ENCODE measurements around the gene SPTLC2. TPM values are rescaled to one million over a fixed set of nuclear protein-coding genes. Genes with fewer than 3 reads are reported as not detected.

Gene SPTLC2
- total RNA-seq, 1 experiment from 2014 or later, result 44.7 TPM

GRCh38 chr14:77554816-77555599 is 61.4 kb downstream of the SPTLC2 start:
- DNase-seq (ENCODE audit: low read depth, low spot score) (no peak), ATAC-seq (no peak)
- no peak overlapping the region for H3K4me3 ChIP-seq (replicated peaks in 1 of 2; ENCODE audit: low read depth in 1 of 2, low read length in 2 of 2)
- no peak overlapping the region for H2AFZ ChIP-seq (ENCODE audit: low read depth, low read length, poor library complexity, severe bottlenecking)
- H3K4me2 ChIP-seq (ENCODE audit: low read length), result no peak overlapping the region
- H3K9ac ChIP-seq (ENCODE audit: low read length), result no peak overlapping the region
- POLR2A ChIA-PET, result no interaction called here
- no peaks in the 10 kb centered on the region for H3K9me2 ChIP-seq (ENCODE audit: insufficient read depth)
- CTCF ChIA-PET, result no interaction called here
- RAD21 ChIA-PET (ENCODE audit: low non-redundant PET in 1 of 2, low total read pairs in 2 of 2, uncharacterized antibody in 2 of 2, unreplicated experiment in 2 of 2), result no interaction called here
- no peaks in the 10 kb centered on the region for H3K4me1 ChIP-seq (ENCODE audit: control insufficient read depth in 1 of 2, insufficient read depth in 2 of 2, low read length in 2 of 2)
- no peaks in the 10 kb centered on the region; the same call in 1 of the 2 replicates for H3K79me2 ChIP-seq (ENCODE audit: insufficient read depth, low read length)
- no TSS peak for BruUV-seq (replicated peaks)
- H3K9me3 ChIP-seq (ENCODE audit: control insufficient read depth in 1 of 2, insufficient read depth in 1 of 2, low read depth in 1 of 2, low read length in 2 of 2), result no peaks in the 10 kb centered on the region
- H3K27me3 ChIP-seq (ENCODE audit: insufficient read depth, low read length), result no peaks in the 10 kb centered on the region
- no peaks in the 10 kb centered on the region for H4K20me1 ChIP-seq (ENCODE audit: insufficient read depth)
- H3K27ac ChIP-seq (ENCODE audit: low read depth, low read length), result no peak overlapping the region
- peaks cover 10 to 13% of the 10 kb centered on the region in 2 experiments for H3K36me3 ChIP-seq (ENCODE audit: control insufficient read depth in 1 of 2, insufficient read depth in 2 of 2, low read length in 2 of 2)
- intact Hi-C loops (cut with micrococcal nuclease), result no loop called here
- TF ChIP-seq EZH2phosphoT487 (IDR thresholded peaks at IDR 0.05; ENCODE audit: borderline replicate concordance) (no peak), JUND (IDR thresholded peaks at IDR 0.05) (no peak)

GRCh38 chr14:77554207-77554606 is 62.2 kb downstream of the SPTLC2 start:
- Histone ChIP-seq H3K4me1 (ENCODE audit: control insufficient read depth in 1 of 2, insufficient read depth in 2 of 2, low read length in 2 of 2) (no peaks in the 10 kb centered on the region), H3K27ac (ENCODE audit: low read depth, low read length) (no peak overlapping the region), H3K79me2 (ENCODE audit: insufficient read depth, low read length) (no peaks in the 10 kb centered on the region; the same call in 1 of the 2 replicates), H3K4me2 (ENCODE audit: low read length) (no peak overlapping the region), H3K9me2 (ENCODE audit: insufficient read depth) (no peaks in the 10 kb centered on the region), H2AFZ (ENCODE audit: low read depth, low read length, poor library complexity, severe bottlenecking) (no peak overlapping the region), H3K9ac (ENCODE audit: low read length) (no peak overlapping the region), H4K20me1 (ENCODE audit: insufficient read depth) (no peaks in the 10 kb centered on the region), H3K9me3 (ENCODE audit: control insufficient read depth in 1 of 2, insufficient read depth in 1 of 2, low read depth in 1 of 2, low read length in 2 of 2) (no peaks in the 10 kb centered on the region), H3K36me3 (ENCODE audit: control insufficient read depth in 1 of 2, insufficient read depth in 2 of 2, low read length in 2 of 2) (peaks cover 11 to 19% of the 10 kb centered on the region in 2 experiments), H3K4me3 (replicated peaks in 1 of 2; ENCODE audit: low read depth in 1 of 2, low read length in 2 of 2) (no peak overlapping the region), H3K27me3 (ENCODE audit: insufficient read depth, low read length) (no peaks in the 10 kb centered on the region)
- RAD21 ChIA-PET (ENCODE audit: low non-redundant PET in 1 of 2, low total read pairs in 2 of 2, uncharacterized antibody in 2 of 2, unreplicated experiment in 2 of 2), result no interaction called here
- CTCF ChIA-PET, result no interaction called here
- POLR2A ChIA-PET, result no interaction called here
- no peak for ATAC-seq
- no peak for TF ChIP-seq EGR1 (IDR thresholded peaks at IDR 0.05; ENCODE audit: low read depth)
- TF ChIP-seq EZH2 (IDR thresholded peaks at IDR 0.05), result no peak
- no peak for TF ChIP-seq FOSL1 (IDR thresholded peaks at IDR 0.05; ENCODE audit: low read depth)
- TF ChIP-seq ZNF274 (IDR thresholded peaks at IDR 0.05; ENCODE audit: low read depth, low read length), result no peak
- no peak for TF ChIP-seq RAD21 (IDR thresholded peaks at IDR 0.05; ENCODE audit: low read depth)
- no peak for TF ChIP-seq MAX (IDR thresholded peaks at IDR 0.05)
- no peak for TF ChIP-seq SIN3A (IDR thresholded peaks at IDR 0.05; ENCODE audit: low read depth)
- TF ChIP-seq EZH2phosphoT487 (IDR thresholded peaks at IDR 0.05; ENCODE audit: borderline replicate concordance), result no peak
- no peak for TF ChIP-seq POLR2AphosphoS5 (IDR thresholded peaks at IDR 0.05; ENCODE audit: low read depth, low read length)
- no peak for TF ChIP-seq CEBPB (IDR thresholded peaks at IDR 0.05; ENCODE audit: low read depth)
- TF ChIP-seq, protein P1, sequence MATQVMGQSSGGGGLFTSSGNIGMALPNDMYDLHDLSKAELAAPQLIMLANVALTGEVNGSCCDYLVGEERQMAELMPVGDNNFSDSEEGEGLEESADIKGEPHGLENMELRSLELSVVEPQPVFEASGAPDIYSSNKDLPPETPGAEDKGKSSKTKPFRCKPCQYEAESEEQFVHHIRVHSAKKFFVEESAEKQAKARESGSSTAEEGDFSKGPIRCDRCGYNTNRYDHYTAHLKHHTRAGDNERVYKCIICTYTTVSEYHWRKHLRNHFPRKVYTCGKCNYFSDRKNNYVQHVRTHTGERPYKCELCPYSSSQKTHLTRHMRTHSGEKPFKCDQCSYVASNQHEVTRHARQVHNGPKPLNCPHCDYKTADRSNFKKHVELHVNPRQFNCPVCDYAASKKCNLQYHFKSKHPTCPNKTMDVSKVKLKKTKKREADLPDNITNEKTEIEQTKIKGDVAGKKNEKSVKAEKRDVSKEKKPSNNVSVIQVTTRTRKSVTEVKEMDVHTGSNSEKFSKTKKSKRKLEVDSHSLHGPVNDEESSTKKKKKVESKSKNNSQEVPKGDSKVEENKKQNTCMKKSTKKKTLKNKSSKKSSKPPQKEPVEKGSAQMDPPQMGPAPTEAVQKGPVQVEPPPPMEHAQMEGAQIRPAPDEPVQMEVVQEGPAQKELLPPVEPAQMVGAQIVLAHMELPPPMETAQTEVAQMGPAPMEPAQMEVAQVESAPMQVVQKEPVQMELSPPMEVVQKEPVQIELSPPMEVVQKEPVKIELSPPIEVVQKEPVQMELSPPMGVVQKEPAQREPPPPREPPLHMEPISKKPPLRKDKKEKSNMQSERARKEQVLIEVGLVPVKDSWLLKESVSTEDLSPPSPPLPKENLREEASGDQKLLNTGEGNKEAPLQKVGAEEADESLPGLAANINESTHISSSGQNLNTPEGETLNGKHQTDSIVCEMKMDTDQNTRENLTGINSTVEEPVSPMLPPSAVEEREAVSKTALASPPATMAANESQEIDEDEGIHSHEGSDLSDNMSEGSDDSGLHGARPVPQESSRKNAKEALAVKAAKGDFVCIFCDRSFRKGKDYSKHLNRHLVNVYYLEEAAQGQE (IDR thresholded peaks at IDR 0.05; ENCODE audit: low read depth), result no peak
- TF ChIP-seq POLR2A (IDR thresholded peaks at IDR 0.05; ENCODE audit: borderline replicate concordance, extremely low read depth, insufficient read depth, insufficient read length), result no peak
- no peak for TF ChIP-seq ZFX (IDR thresholded peaks at IDR 0.05)
- no peak for TF ChIP-seq TCF7L2 (IDR thresholded peaks at IDR 0.05; ENCODE audit: borderline replicate concordance, extremely low read depth, insufficient read depth, insufficient read length)
- no peak for TF ChIP-seq ATF3 (IDR thresholded peaks at IDR 0.05)
- no peak for TF ChIP-seq SP1 (IDR thresholded peaks at IDR 0.05; ENCODE audit: low read depth)
- intact Hi-C loops (cut with micrococcal nuclease), result no loop called here
- no peak for DNase-seq (ENCODE audit: low read depth, low spot score)
- no TSS peak for BruUV-seq (replicated peaks)
